Retinal pigment epithelial cell (primary cell): ENCODE results near the gene DNASE1L1.

ENCODE experiments used
- DNase-seq: peaks from one replicate; pipeline ENCODE4 v3.0.0-alpha.2; 2010; ENCODE audit warnings: low read depth
- H3K4me3 ChIP-seq: 2 replicates; pipeline ENCODE4 v1.5.1; 2011; ENCODE audit warnings: mild to moderate bottlenecking, low read length, control low read depth, moderate library complexity
- TF ChIP-seq, protein P1 (sequence below): conservative IDR thresholded peaks from 2 replicates; pipeline ENCODE4 v1.5.1; 2011; ENCODE audit warnings: low read depth, low read length, control low read depth, inconsistent platforms

DNASE1L1 gene

DNA sequence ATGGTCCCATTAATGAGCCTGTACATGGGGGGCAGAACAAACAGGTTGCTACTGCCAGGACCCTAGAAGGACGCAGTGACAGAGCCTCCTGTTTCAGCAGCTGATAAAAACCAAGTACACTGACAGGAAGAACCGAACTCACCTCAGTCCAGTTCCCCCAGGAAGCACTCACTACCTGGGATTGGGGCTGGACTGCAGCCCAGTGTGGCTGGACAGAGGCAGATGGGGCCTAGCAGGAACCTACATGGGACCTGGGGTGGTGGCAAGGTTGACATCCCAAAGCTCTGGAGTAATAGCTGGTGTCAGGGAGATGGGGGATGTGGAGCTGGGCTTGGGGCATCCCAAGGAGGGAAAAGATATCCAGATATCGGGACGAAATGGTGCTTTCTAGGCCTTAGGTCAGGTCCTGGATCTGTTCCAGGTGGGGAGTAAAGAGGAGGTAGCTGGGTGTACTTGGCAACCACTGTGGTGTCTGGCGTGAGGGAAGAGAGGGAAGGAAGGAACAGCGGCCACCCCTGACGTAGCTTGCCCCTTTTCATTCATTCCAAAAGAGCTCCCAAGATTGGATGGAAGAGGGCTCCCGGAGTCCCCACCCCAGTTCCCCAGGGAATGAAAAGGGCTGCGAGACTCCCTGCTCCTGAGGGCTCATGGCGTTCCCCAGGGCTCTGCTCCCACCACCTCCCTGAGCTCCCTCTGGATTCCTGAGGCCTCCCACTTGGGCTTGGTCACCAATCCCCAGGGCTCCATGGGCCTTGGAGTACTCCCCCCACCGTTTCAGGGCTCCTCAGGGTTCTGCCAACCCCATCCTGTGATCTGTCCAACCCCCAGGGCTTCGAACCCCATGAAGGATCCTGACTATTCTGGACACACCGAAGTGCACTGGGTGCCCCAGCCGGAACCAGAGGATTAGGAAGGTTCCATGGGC lies 25.4 kb downstream of the DNASE1L1 start:
- TF ChIP-seq, protein P1, sequence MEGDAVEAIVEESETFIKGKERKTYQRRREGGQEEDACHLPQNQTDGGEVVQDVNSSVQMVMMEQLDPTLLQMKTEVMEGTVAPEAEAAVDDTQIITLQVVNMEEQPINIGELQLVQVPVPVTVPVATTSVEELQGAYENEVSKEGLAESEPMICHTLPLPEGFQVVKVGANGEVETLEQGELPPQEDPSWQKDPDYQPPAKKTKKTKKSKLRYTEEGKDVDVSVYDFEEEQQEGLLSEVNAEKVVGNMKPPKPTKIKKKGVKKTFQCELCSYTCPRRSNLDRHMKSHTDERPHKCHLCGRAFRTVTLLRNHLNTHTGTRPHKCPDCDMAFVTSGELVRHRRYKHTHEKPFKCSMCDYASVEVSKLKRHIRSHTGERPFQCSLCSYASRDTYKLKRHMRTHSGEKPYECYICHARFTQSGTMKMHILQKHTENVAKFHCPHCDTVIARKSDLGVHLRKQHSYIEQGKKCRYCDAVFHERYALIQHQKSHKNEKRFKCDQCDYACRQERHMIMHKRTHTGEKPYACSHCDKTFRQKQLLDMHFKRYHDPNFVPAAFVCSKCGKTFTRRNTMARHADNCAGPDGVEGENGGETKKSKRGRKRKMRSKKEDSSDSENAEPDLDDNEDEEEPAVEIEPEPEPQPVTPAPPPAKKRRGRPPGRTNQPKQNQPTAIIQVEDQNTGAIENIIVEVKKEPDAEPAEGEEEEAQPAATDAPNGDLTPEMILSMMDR: no peak
- no peak overlapping the region for H3K4me3 ChIP-seq
- no peak for DNase-seq

DNA sequence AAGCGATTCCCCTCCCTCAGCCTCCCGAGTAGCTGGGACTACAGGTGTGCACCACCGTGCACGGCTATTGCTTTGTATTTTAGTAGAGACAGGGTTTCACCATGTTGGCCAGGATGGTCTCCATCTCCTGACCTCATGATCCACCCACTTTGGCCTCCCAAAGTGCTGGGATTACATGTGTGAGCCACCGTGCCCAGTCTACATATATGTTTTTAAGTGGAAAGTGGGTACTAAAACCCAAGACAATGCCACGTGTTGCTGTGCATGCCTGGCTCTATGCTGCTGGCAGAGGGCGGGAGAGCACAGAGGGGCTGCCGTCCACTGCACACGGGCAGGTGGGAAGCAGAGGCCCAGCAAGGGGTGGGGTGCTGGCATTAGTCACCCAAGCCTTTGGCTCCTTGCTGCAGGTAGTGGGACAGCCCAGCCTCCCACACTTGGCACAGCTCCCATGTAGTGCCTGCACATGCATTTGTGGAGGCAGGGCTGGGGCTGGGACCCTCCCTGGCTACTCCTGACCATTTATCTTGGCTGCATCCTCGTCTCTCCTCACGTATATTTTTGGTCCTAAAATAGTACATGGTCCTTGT lies 26.5 kb downstream of the DNASE1L1 start:
- TF ChIP-seq, protein P1: no peak
- no peak overlapping the region for H3K4me3 ChIP-seq
- no peak for DNase-seq

DNA sequence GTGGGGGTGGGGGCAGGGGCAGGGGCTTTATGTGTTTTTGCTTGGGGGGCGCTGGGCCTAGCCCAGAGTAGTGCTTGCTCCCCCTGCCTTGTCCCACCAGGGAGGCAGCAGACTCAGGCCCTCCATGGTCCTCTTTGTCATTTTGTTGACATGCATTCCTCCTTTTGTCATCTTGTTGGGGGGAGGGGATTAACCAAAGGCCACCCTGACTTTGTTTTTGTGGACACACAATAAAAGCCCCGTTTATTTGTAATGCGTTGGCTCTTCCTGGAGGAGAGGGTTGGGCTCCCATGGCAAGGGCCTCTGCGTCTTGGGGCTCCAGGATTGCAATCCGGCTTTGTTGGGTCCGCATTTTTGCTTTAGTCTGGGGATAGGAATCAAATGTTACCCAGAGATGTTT lies 27.8 kb downstream of the DNASE1L1 start:
- TF ChIP-seq, protein P1: no peak
- H3K4me3 ChIP-seq: no peak overlapping the region
- no peak for DNase-seq

DNA sequence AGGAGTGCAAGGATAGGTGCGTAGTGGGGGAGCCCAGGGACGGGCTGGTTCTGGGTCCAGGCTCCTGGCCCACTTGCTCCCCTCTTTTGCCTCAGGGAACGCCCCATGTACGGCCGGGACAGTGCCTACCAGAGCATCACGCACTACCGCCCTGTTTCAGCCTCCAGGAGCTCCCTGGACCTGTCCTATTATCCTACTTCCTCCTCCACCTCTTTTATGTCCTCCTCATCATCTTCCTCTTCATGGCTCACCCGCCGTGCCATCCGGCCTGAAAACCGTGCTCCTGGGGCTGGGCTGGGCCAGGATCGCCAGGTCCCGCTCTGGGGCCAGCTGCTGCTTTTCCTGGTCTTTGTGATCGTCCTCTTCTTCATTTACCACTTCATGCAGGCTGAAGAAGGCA lies 28.3 kb downstream of the DNASE1L1 start:
- H3K4me3 ChIP-seq: peak overlapping the region; percentile 65
- DNase-seq: no peak
- TF ChIP-seq, protein P1: no peak

DNA sequence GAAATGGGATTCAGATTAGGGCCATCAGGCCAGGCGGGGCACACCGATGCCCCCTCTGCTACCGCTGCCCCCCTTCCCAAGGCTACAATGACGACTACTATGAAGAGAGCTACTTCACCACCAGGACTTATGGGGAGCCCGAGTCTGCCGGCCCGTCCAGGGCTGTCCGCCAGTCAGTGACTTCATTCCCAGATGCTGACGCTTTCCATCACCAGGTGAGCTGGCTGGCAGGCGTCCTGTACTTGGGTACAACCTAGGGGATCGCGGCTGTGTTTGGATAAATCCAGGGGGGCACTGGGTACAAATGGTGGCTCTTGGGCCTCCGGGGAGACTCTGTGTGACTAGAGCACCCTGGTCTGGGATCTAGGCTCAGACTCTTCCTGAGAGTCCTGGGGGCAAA lies 28.9 kb downstream of the DNASE1L1 start:
- no peak for DNase-seq
- TF ChIP-seq, protein P1: no peak
- H3K4me3 ChIP-seq: peak overlapping the region; percentile 65

DNA sequence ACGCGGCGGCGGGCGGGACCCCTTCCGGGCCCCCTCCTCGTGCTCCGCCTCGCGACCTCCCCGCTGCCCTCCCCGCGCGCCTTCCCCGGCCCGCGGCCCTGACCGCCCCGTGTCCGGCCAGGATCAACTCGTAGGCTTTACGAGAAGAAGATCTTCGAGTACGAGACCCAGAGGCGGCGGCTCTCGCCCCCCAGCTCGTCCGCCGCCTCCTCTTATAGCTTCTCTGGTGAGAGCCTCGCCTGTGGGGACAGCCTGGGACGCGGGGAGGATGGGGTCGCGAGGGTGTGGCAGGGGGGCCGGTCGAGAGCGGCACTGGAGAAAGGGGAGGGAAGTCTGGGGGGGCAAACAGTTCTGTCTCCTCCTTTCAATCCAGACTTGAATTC lies 29.5 kb downstream of the DNASE1L1 start:
- TF ChIP-seq, protein P1: no peak
- peak overlapping the region; percentile 65 for H3K4me3 ChIP-seq
- DNase-seq: no peak
